Measurements from ENCODE around the gene PFDN5.

The PFDN5 gene

DNA sequence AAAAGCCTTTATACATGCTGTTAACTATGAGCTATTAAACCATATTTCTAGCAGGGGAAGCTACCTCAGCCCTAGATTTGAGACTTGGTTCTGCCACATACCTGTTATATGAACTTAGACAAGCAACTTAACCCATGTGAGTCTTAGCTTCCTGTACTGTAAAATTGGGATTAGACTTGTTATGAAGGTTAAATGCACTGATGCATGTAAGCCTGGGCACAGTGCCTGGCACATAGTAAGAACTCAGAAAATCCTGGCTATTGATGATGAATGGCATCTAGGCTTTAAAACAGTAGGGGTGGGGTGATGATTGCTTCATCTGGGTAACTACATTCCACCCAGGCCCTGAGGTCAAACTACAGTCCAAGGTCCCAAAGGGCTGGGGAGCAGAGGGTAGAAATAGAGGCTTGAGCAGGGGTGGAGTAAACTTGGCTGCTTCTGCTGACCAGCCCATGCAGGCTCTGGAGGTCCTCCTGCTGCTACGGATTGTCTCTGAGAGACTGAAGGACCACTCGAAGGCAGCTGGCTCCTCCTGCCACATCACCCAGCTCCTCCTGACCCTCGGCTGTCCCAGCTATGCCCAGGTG is 16.0 kb upstream of the PFDN5 start:
- no peak for DNase-seq (ENCODE audit: low read depth)
- no peak overlapping the region for H3K4me3 ChIP-seq (ENCODE audit: low read depth, low read length)
- TF ChIP-seq, protein P1, sequence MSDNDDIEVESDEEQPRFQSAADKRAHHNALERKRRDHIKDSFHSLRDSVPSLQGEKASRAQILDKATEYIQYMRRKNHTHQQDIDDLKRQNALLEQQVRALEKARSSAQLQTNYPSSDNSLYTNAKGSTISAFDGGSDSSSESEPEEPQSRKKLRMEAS (IDR thresholded peaks at IDR 0.05; ENCODE audit: low read depth, low read length), result no peak
- TF ChIP-seq POLR2A (IDR thresholded peaks at IDR 0.05; ENCODE audit: extremely low read depth, insufficient read length), result no peak
- TF ChIP-seq, protein P2, sequence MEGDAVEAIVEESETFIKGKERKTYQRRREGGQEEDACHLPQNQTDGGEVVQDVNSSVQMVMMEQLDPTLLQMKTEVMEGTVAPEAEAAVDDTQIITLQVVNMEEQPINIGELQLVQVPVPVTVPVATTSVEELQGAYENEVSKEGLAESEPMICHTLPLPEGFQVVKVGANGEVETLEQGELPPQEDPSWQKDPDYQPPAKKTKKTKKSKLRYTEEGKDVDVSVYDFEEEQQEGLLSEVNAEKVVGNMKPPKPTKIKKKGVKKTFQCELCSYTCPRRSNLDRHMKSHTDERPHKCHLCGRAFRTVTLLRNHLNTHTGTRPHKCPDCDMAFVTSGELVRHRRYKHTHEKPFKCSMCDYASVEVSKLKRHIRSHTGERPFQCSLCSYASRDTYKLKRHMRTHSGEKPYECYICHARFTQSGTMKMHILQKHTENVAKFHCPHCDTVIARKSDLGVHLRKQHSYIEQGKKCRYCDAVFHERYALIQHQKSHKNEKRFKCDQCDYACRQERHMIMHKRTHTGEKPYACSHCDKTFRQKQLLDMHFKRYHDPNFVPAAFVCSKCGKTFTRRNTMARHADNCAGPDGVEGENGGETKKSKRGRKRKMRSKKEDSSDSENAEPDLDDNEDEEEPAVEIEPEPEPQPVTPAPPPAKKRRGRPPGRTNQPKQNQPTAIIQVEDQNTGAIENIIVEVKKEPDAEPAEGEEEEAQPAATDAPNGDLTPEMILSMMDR (IDR thresholded peaks at IDR 0.05; ENCODE audit: low read depth, low read length), result no peak

DNA sequence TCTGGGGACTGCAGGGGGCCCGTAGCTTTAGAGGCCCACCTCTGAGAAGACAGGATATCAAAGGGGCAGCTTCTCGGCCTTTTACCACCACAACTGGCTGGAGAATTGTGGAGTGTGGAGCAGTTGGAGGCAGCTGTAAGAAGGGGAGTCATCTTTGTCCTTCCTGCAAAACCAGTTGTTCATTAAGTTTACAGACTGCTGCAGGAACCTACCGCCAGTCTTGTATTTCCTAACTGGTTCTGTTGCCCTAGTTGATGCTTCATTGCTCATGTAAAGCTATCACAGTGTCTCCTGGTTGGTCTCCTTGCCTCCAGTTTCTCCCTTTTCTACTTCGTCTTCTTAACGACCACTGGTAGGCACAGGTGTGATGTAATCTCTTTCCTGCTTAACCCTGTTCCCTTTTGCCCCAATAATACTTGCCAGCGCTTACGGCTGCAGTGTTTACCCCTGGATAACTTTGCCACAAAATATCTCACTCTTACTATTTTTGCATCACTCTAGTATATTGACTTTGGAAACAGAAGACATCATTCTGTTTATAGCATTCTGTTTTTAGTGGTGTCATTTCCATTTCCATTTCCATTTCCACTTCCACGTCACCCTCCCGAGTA is 15.3 kb upstream of the PFDN5 start:
- H3K4me3 ChIP-seq (ENCODE audit: low read depth, low read length), result no peak overlapping the region
- no peak for TF ChIP-seq MYC (IDR thresholded peaks at IDR 0.05; ENCODE audit: low read depth, low read length)
- TF ChIP-seq, protein P2 (IDR thresholded peaks at IDR 0.05; ENCODE audit: low read depth, low read length), result no peak
- TF ChIP-seq, protein P1 (IDR thresholded peaks at IDR 0.05; ENCODE audit: low read depth, low read length), result no peak
- no peak for TF ChIP-seq POLR2A (IDR thresholded peaks at IDR 0.05; ENCODE audit: extremely low read depth, insufficient read length)
- no peak for DNase-seq (ENCODE audit: low read depth)

DNA sequence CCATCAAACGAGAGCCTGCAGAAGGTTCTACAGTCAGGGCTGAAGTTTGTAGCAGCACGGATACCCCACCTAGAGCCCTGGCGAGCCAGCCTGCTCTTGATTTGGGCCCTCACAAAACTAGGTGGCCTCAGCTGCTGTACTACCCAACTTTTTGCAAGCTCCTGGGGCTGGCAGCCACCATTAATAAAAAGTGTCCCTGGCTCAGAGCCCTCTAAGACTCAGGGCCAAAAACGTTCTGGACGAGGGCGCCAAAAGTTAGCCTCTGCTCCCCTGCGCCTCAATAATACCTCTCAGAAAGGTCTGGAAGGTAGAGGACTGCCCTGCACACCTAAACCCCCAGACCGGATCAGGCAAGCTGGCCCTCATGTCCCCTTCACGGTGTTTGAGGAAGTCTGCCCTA is 8.9 kb upstream of the PFDN5 start:
- no peak overlapping the region for H3K4me3 ChIP-seq (ENCODE audit: low read depth, low read length)

DNA sequence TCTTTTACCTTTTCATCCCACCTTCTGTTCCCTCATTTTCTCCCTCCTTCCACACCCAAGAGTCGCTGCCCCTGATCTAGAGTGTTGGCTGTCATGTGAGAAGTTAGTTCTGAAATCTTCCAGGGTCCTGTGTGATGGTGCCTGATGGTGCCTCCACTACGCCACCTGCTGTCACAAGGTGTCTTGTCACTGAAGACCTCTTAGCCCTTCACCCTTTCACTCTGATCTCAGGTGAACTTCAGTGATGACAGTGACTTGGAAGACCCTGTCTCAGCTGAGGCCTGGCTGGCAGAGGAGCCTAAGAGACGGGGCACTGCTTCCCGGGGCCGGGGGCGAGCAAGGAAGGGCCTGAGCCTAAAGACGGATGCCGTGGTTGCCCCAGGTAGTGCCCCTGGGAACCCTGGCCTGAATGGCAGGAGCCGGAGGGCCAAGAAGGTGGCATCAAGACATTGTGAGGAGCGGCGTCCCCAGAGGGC is 7.6 kb upstream of the PFDN5 start:
- TF ChIP-seq, protein P1 (IDR thresholded peaks at IDR 0.05; ENCODE audit: low read depth, low read length), result 0 out of 2 replicates have a peak, but pooled peaks have one; percentile 7
- TF ChIP-seq, protein P2 (IDR thresholded peaks at IDR 0.05; ENCODE audit: low read depth, low read length), result peak; percentile 79
- TF ChIP-seq MYC (IDR thresholded peaks at IDR 0.05; ENCODE audit: low read depth, low read length) (no peak), POLR2A (IDR thresholded peaks at IDR 0.05; ENCODE audit: extremely low read depth, insufficient read length) (no peak)
- DNase-seq (ENCODE audit: low read depth), result peak; percentile 72
- no peak overlapping the region for H3K4me3 ChIP-seq (ENCODE audit: low read depth, low read length)

More for the DNA sequence above, 8.9 kb upstream of the PFDN5 start:
- no peak for DNase-seq (ENCODE audit: low read depth)
- TF ChIP-seq POLR2A (IDR thresholded peaks at IDR 0.05; ENCODE audit: extremely low read depth, insufficient read length) (no peak), MYC (IDR thresholded peaks at IDR 0.05; ENCODE audit: low read depth, low read length) (no peak)
- TF ChIP-seq, protein P1 (IDR thresholded peaks at IDR 0.05; ENCODE audit: low read depth, low read length), result no peak
- TF ChIP-seq, protein P2 (IDR thresholded peaks at IDR 0.05; ENCODE audit: low read depth, low read length), result no peak

DNA sequence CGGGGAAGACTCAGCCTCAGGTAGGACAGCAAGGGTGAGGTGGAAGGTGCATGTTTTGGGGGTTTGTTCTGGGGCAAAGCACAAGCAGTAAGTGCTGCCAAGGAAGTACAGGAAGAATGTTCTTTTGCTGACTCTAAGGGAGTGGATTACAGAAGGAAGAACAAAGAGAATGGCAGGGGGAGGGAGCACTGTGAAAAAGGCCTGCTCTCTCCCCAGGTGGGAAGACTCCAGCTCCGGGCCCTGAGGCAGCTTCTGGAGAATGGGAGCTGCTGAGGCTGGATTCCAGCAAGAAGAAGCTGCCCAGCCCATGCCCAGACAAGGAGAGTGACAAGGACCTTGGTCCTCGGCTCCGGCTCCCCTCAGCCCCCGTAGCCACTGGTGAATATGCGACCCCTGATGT is 7.0 kb upstream of the PFDN5 start:
- DNase-seq (ENCODE audit: low read depth), result no peak
- no peak overlapping the region for H3K4me3 ChIP-seq (ENCODE audit: low read depth, low read length)
- TF ChIP-seq, protein P2 (IDR thresholded peaks at IDR 0.05; ENCODE audit: low read depth, low read length), result no peak
- TF ChIP-seq POLR2A (IDR thresholded peaks at IDR 0.05; ENCODE audit: extremely low read depth, insufficient read length), result no peak
